GM21423 (cell line): ENCODE measurements around the gene SFMBT1.

Source experiments
- ATAC-seq: cut with Tn5 transposase; IDR thresholded peaks from one replicate; pipeline ENCODE4 v1.9.1; 2021; ENCODE audit warnings: mild to moderate bottlenecking, moderate library complexity; ENCODE audit not compliant: unreplicated experiment

The SFMBT1 gene

GRCh38 chr3:52857864-52858263 lies 188.0 kb downstream of the SFMBT1 start:
- ATAC-seq = no peak

- peak; percentile 18 for ATAC-seq
These were observed 188.7 kb downstream of the SFMBT1 start for GRCh38 chr3:52857133-52857532.

- peak; percentile 66 for ATAC-seq
These were observed 189.2 kb downstream of the SFMBT1 start for GRCh38 chr3:52856666-52857065.

GRCh38 chr3:52854013-52854412 lies 191.9 kb downstream of the SFMBT1 start:
- ATAC-seq = no peak
